Measurements from ENCODE around the gene ATXN10. TPM values are rescaled to one million over a fixed set of nuclear protein-coding genes. Genes with fewer than 3 reads are reported as not detected.

The ATXN10 gene, protein sequence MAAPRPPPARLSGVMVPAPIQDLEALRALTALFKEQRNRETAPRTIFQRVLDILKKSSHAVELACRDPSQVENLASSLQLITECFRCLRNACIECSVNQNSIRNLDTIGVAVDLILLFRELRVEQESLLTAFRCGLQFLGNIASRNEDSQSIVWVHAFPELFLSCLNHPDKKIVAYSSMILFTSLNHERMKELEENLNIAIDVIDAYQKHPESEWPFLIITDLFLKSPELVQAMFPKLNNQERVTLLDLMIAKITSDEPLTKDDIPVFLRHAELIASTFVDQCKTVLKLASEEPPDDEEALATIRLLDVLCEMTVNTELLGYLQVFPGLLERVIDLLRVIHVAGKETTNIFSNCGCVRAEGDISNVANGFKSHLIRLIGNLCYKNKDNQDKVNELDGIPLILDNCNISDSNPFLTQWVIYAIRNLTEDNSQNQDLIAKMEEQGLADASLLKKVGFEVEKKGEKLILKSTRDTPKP
- 86.5 and 97.1 TPM in 2 replicates for total RNA-seq

DNA sequence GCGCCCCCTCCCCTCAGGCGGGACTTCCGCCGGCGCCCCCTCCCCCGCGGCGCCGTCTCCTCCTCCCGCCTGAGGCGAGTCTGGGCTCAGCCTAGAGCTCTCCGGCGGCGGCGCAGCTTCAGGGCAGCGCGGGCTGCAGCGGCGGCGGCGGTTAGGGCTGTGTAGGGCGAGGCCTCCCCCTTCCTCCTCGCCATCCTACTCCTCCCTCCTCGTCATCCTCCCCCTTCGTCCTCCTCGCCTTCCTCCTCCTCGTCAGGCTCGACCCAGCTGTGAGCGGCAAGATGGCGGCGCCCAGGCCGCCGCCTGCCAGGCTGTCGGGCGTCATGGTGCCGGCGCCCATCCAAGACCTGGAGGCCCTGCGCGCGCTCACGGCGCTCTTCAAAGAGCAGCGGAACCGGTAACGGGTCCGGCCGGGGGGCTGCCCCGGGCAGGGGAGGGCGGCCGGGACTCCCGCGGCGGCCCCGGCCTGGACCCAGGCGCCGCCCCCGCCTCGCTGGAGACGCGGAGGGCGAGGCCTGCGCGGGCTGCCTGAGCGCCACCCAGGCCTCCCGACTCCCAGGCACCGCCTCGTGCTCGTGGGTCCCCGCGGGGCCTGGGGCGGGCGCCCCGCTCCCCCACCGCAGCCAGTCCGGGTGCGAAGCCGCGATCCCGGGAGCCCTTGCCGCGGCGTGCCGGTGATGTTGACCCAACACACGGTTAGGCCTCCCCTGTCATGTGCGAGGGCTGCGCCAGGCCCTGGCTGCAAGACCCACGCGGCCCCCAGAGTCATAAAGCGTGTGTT lies at the start of gene ATXN10:
TSS of gene ATXN10 (plus strand) at position 52 of the 781 bp plus-strand sequence. CDS start at position 282, 230 bp downstream.

Other genes with a start within 250 kb of the ATXN10 start
- 2.3 and 14.3 TPM in 2 replicates for gene FBLN1, start 169.0 kb upstream of the ATXN10 start, total RNA-seq